ENCODE results near the gene NCF2.
"Not testable (repeated sequence)": the region's sequence is repeated elsewhere in the genome, so short reads cannot be mapped to it uniquely, and the experiment has no call there.

NCF2 gene

GRCh38 chr1:183590244-183591191 lies at the start of gene NCF2:
NCF2 (minus strand) TSS chr1:183590459; CDS start chr1:183590329, 130 bp downstream.
- peak in 2 of 4 experiments; percentile 7 to 30 for DNase-seq (ENCODE audit: low read depth in 4 of 4, low spot score in 1 of 4)

GRCh38 chr1:183638649-183639387 lies 48.6 kb upstream of the NCF2 start:
- no peak for DNase-seq (ENCODE audit: low read depth in 4 of 4, low spot score in 1 of 4)

- DNase-seq (ENCODE audit: low read depth in 4 of 4, low spot score in 1 of 4), result no peak
Observed at GRCh38 chr1:183636783-183637182, 46.5 kb upstream of the NCF2 start.

- DNase-seq (ENCODE audit: low read depth in 4 of 4, low spot score in 1 of 4), result no peak
Observed at GRCh38 chr1:183636334-183636682, 46.0 kb upstream of the NCF2 start.

GRCh38 chr1:183635606-183636333 lies 45.5 kb upstream of the NCF2 start, which contains the start of gene ARPC5:
ARPC5 (minus strand) TSS chr1:183635783; CDS start chr1:183635659, 124 bp downstream.
- DNase-seq (ENCODE audit: low read depth in 4 of 4, low spot score in 1 of 4), result peak; percentile 93 to 96 (median 94)

GRCh38 chr1:183635099-183635605 lies 44.9 kb upstream of the NCF2 start:
- no peak for DNase-seq (ENCODE audit: low read depth in 4 of 4, low spot score in 1 of 4)

GRCh38 chr1:183634429-183635065 lies 44.3 kb upstream of the NCF2 start:
- no peak for DNase-seq (ENCODE audit: low read depth in 4 of 4, low spot score in 1 of 4)

- no peak for DNase-seq (ENCODE audit: low read depth in 4 of 4, low spot score in 1 of 4)
Observed at GRCh38 chr1:183633676-183634343, 43.6 kb upstream of the NCF2 start.

GRCh38 chr1:183632964-183633363 lies 42.7 kb upstream of the NCF2 start:
- DNase-seq (ENCODE audit: low read depth in 4 of 4, low spot score in 1 of 4), result no peak

- no peak for DNase-seq (ENCODE audit: low read depth in 4 of 4, low spot score in 1 of 4)
Observed at GRCh38 chr1:183632114-183632513, 41.9 kb upstream of the NCF2 start.

GRCh38 chr1:183630748-183631147 lies 40.5 kb upstream of the NCF2 start:
- no peak for DNase-seq (ENCODE audit: low read depth in 4 of 4, low spot score in 1 of 4)

- no peak for DNase-seq (ENCODE audit: low read depth in 4 of 4, low spot score in 1 of 4)
Observed at GRCh38 chr1:183628537-183628936, 38.3 kb upstream of the NCF2 start.

GRCh38 chr1:183626236-183626635 lies 36.0 kb upstream of the NCF2 start:
- not testable (repeated sequence) for DNase-seq (ENCODE audit: low read depth in 4 of 4, low spot score in 1 of 4)

- DNase-seq (ENCODE audit: low read depth in 4 of 4, low spot score in 1 of 4), result peak in 1 of 4 experiments; percentile 14
Observed at GRCh38 chr1:183622884-183623785, 32.9 kb upstream of the NCF2 start.

GRCh38 chr1:183622013-183622412 lies 31.8 kb upstream of the NCF2 start:
- DNase-seq (ENCODE audit: low read depth in 4 of 4, low spot score in 1 of 4), result no peak

- DNase-seq (ENCODE audit: low read depth in 4 of 4, low spot score in 1 of 4), result no peak
Observed at GRCh38 chr1:183620311-183620710, 30.1 kb upstream of the NCF2 start.

- DNase-seq (ENCODE audit: low read depth in 4 of 4, low spot score in 1 of 4), result no peak
Observed at GRCh38 chr1:183619781-183620180, 29.5 kb upstream of the NCF2 start.

GRCh38 chr1:183618202-183618601 lies 27.9 kb upstream of the NCF2 start:
- DNase-seq (ENCODE audit: low read depth in 4 of 4, low spot score in 1 of 4), result not testable (repeated sequence)

- DNase-seq (ENCODE audit: low read depth in 4 of 4, low spot score in 1 of 4), result not testable (repeated sequence)
Observed at GRCh38 chr1:183612975-183613374, 22.7 kb upstream of the NCF2 start.

All from stimulated activated CD4-positive, alpha-beta T cell treated with anti-CD3 and anti-CD28 coated beads, Interleukin-1b, Interleukin-23, amount 100 ng/mL, for 24 hours (primary cell).